Gastrocnemius medialis (tissue), 4 donors: Measurements from ENCODE around the gene GIPC3.

Source experiments
- CTCF ChIP-seq, 5 experiments: fragments of 450-650 bp in 3 of 5; fragments of 200-600 bp in 2 of 5; sonication (generic) in 2 of 5; IDR thresholded peaks in 4 of 5; conservative IDR thresholded peaks in 1 of 5; 1 replicate in 4 of 5; 2 replicates in 1 of 5; pipeline ENCODE4 v1.5.1; 2016 to 2019; ENCODE audit warnings: antibody characterized with exemption in 5 of 5, mild to moderate bottlenecking in 3 of 5, moderate library complexity in 3 of 5
- POLR2A ChIP-seq, 2 donors: fragments of 450-650 bp; IDR thresholded peaks; one replicate each; pipeline ENCODE4 v1.6.1; 2017; ENCODE audit warnings: antibody characterized with exemption in 2 of 2, mild to moderate bottlenecking in 2 of 2, moderate library complexity in 2 of 2

- no peak for TF ChIP-seq CTCF (IDR thresholded peaks at IDR 0.05 in 4 of 5, conservative IDR thresholded peaks at IDR 0.05 in 1 of 5)
- TF ChIP-seq POLR2A (IDR thresholded peaks at IDR 0.05), result no peak
Measured at GRCh38 chr19:3595521-3596061, 10.3 kb downstream of the GIPC3 start.
